HFF-Myc (cell line): ENCODE data around the gene UGT1A8.

Experiments
- DNase-seq: peaks from one replicate; pipeline ENCODE4 v3.0.0-alpha.2; 2011; ENCODE audit warnings: low read depth; ENCODE audit errors: extremely low read depth
- H3K4me3 ChIP-seq: replicated peaks from 2 replicates; pipeline ENCODE4 v1.5.1; 2011; ENCODE audit warnings: low read depth, mild to moderate bottlenecking, control low read depth, low read length
- CTCF ChIP-seq: IDR thresholded peaks from 2 replicates; pipeline ENCODE4 v1.5.1; 2012; ENCODE audit warnings: mild to moderate bottlenecking, low read depth, low read length, control low read depth; ENCODE audit errors: missing control alignments

UGT1A8 gene

GRCh38 chr2:233798335-233799086 is 181.1 kb downstream of the UGT1A8 start:
- TF ChIP-seq CTCF: no peak
- no peak overlapping the region for H3K4me3 ChIP-seq
- DNase-seq: no peak

- no peak overlapping the region for H3K4me3 ChIP-seq
- no peak for TF ChIP-seq CTCF
- no peak for DNase-seq
Measured at GRCh38 chr2:233799087-233799665, 181.7 kb downstream of the UGT1A8 start.

GRCh38 chr2:233799716-233800115 is 182.3 kb downstream of the UGT1A8 start:
- H3K4me3 ChIP-seq: no peak overlapping the region
- no peak for DNase-seq
- TF ChIP-seq CTCF: no peak

GRCh38 chr2:233800208-233800607 is 182.8 kb downstream of the UGT1A8 start:
- no peak overlapping the region for H3K4me3 ChIP-seq
- no peak for DNase-seq
- no peak for TF ChIP-seq CTCF

- DNase-seq: peak; percentile 6
Measured at GRCh38 chr2:233801357-233802131, 184.1 kb downstream of the UGT1A8 start.

More at GRCh38 chr2:233801357-233802131, 184.1 kb downstream of the UGT1A8 start:
- TF ChIP-seq CTCF: no peak
- no peak overlapping the region for H3K4me3 ChIP-seq
